Prostate gland (tissue), 2 donors: ENCODE results near the gene ZCCHC24. TPM values are rescaled to one million over a fixed set of nuclear protein-coding genes. Genes with fewer than 3 reads are reported as not detected.

Experiments
- DNase-seq: peaks from one replicate; pipeline ENCODE4 v3.0.0-alpha.2; 2019; ENCODE audit warnings: low spot score
- H3K27ac ChIP-seq, 2 donors: fragments of 200-600 bp; sonication (generic); 2 replicates each; pipeline ENCODE4 v1.5.1; 2017 to 2019
- H3K27me3 ChIP-seq: fragments of 200-600 bp; sonication (generic); replicated peaks from 2 replicates; pipeline ENCODE4 v1.5.1; 2019; ENCODE audit not compliant: insufficient read depth
- H3K36me3 ChIP-seq, 2 donors: fragments of 200-600 bp; sonication (generic); 1 replicate in 1 of 2; 2 replicates in 1 of 2; pipeline versions ENCODE4 v1.5.1 to v1.8.1; 2017 to 2019
- H3K4me1 ChIP-seq: fragments of 200-600 bp; sonication (generic); replicated peaks from 2 replicates; pipeline ENCODE4 v1.5.1; 2019
- H3K4me3 ChIP-seq, 2 donors: fragments of 200-600 bp; sonication (generic); 2 replicates each; pipeline ENCODE4 v1.5.1; 2017 to 2019
- H3K9me3 ChIP-seq: fragments of 200-600 bp; sonication (generic); 2 replicates; pipeline ENCODE4 v1.5.1; 2017
- CTCF ChIP-seq, 4 experiments: fragments of 200-600 bp in 2 of 4; fragments of 450-650 bp in 2 of 4; sonication (generic) in 2 of 4; IDR thresholded peaks; 1 replicate in 3 of 4; 2 replicates in 1 of 4; pipeline ENCODE4 v1.5.1; 2016 to 2019; ENCODE audit warnings: antibody characterized with exemption in 4 of 4, mild to moderate bottlenecking in 2 of 4, moderate library complexity in 2 of 4
- POLR2A ChIP-seq: fragments of 450-650 bp; IDR thresholded peaks from one replicate; pipeline ENCODE4 v1.6.1; 2016; ENCODE audit warnings: antibody characterized with exemption, mild to moderate bottlenecking
- POLR2AphosphoS5 ChIP-seq: sonication (generic); formaldehyde crosslinking; IDR thresholded peaks from one replicate; pipeline ENCODE4 v1.6.1; 2017; ENCODE audit warnings: antibody characterized with exemption
- WGBS: methylation state at CpG from one replicate; pipeline ENCODE4 v1.1.5; 2018; 5-methylcytosine and 5-hydroxymethylcytosine counted together
- intact Hi-C: fragments of 100-400 bp; cut with DNase I; formaldehyde crosslinking; loops from one replicate; pipeline ENCODE4 v1.14.2; 2022
- total RNA-seq, 2 donors: library from RNA; depleted of rRNA; stranded (reverse); fragments of >200 nt; gene quantifications; one replicate each; pipeline ENCODE4 v1.1.0, GENCODE V29; 2016

The ZCCHC24 gene
- total RNA-seq, 2 donors from 2014 or later: 20.8 to 51.2 TPM

- WGBS: 53% methylated on average over 2 of the region's 2 CpGs
- no peaks in the 10 kb centered on the region for H3K27me3 ChIP-seq
- intact Hi-C loops: no loop called here
- H3K27ac ChIP-seq: peak overlapping the region; percentile 10 to 79
- no peaks in the 10 kb centered on the region for H3K9me3 ChIP-seq
- H3K4me1 ChIP-seq: peaks cover 21% of the 10 kb centered on the region
- TF ChIP-seq CTCF (IDR thresholded peaks at IDR 0.05) (no peak), POLR2A (no peak), POLR2AphosphoS5 (no peak)
- no peak for DNase-seq
- no peaks in the 10 kb centered on the region for H3K36me3 ChIP-seq
- H3K4me3 ChIP-seq: no peak overlapping the region
Measured at GRCh38 chr10:79436850-79437103, 8.6 kb downstream of the ZCCHC24 start.

GRCh38 chr10:79436066-79436849 is 9.2 kb downstream of the ZCCHC24 start:
- 85% methylated on average over 17 of the region's 17 CpGs for WGBS
- DNase-seq: no peak
- no peak for TF ChIP-seq POLR2AphosphoS5
- TF ChIP-seq CTCF (IDR thresholded peaks at IDR 0.05): no peak
- TF ChIP-seq POLR2A: no peak
- H3K4me3 ChIP-seq: no peak overlapping the region
- H3K27me3 ChIP-seq: no peaks in the 10 kb centered on the region
- intact Hi-C loops: no loop called here
- H3K9me3 ChIP-seq: no peaks in the 10 kb centered on the region
- peak overlapping the region; percentile 79 to 80 for H3K27ac ChIP-seq
- peaks cover 21% of the 10 kb centered on the region for H3K4me1 ChIP-seq
- H3K36me3 ChIP-seq: no peaks in the 10 kb centered on the region

GRCh38 chr10:79435271-79436065 is 10.0 kb downstream of the ZCCHC24 start:
- TF ChIP-seq CTCF (IDR thresholded peaks at IDR 0.05) (no peak), POLR2AphosphoS5 (no peak), POLR2A (no peak)
- no peak for DNase-seq
- intact Hi-C loops: no loop called here
- Histone ChIP-seq H3K9me3 (no peaks in the 10 kb centered on the region), H3K4me3 (no peak overlapping the region), H3K27ac (peak overlapping the region; percentile 79 to 80), H3K27me3 (no peaks in the 10 kb centered on the region), H3K36me3 (no peaks in the 10 kb centered on the region), H3K4me1 (peaks cover 20% of the 10 kb centered on the region)
- WGBS: 58% methylated on average over 15 of the region's 15 CpGs

- H3K27me3 ChIP-seq: no peaks in the 10 kb centered on the region
- intact Hi-C loops: no loop called here
- H3K4me3 ChIP-seq: no peak overlapping the region
- TF ChIP-seq POLR2A: no peak
- no peak for DNase-seq
- H3K27ac ChIP-seq: peak overlapping the region; percentile 79 to 80
- WGBS: 54% methylated on average over 7 of the region's 7 CpGs
- H3K36me3 ChIP-seq: no peaks in the 10 kb centered on the region
- no peaks in the 10 kb centered on the region for H3K9me3 ChIP-seq
- H3K4me1 ChIP-seq: peaks cover 17% of the 10 kb centered on the region
Measured at GRCh38 chr10:79434821-79435251, 10.6 kb downstream of the ZCCHC24 start.

- Histone ChIP-seq H3K4me1 (peaks cover 15% of the 10 kb centered on the region), H3K36me3 (no peaks in the 10 kb centered on the region)
- 76% methylated on average over 5 of the region's 5 CpGs for WGBS
Measured at GRCh38 chr10:79434223-79434687, 11.2 kb downstream of the ZCCHC24 start.

More at GRCh38 chr10:79434223-79434687, 11.2 kb downstream of the ZCCHC24 start:
- Histone ChIP-seq H3K4me3 (no peak overlapping the region), H3K27me3 (no peaks in the 10 kb centered on the region), H3K9me3 (no peaks in the 10 kb centered on the region), H3K27ac (peak overlapping the region; percentile 79 to 80)
- DNase-seq: no peak
- intact Hi-C loops: no loop called here
- TF ChIP-seq CTCF (IDR thresholded peaks at IDR 0.05) (no peak), POLR2A (no peak), POLR2AphosphoS5 (no peak)
